ENCODE data around the gene PLA2G2F. TPM values are rescaled to one million over a fixed set of nuclear protein-coding genes. Genes with fewer than 3 reads are reported as not detected.

PLA2G2F gene
- total and polyA plus RNA-seq, 9 of the 15 experiments (the other 6 are each of a cell fraction or from before 2014, with no cell fraction given), result not detected

- peak; percentile 59; the same call in 1 of the 2 replicates for TF ChIP-seq ZNF609 (CRISPR knock-in tag; IDR thresholded peaks at IDR 0.05; ENCODE audit: borderline replicate concordance)
- TF ChIP-seq ZNF24 (IDR thresholded peaks at IDR 0.05), result no peak
- TF ChIP-seq NCOR1 (IDR thresholded peaks at IDR 0.05), result peak; percentile 10; the same call in 1 of the 2 replicates
- TF ChIP-seq RHOXF2B (CRISPR knock-in tag; conservative IDR thresholded peaks at IDR 0.05), result no peak
- peak; percentile 67; the same call in 1 of the 2 replicates for TF ChIP-seq SUPT5H (IDR thresholded peaks at IDR 0.05)
- TF ChIP-seq CREB5 (CRISPR knock-in tag; IDR thresholded peaks at IDR 0.05), result no peak
- TF ChIP-seq ZNF217 (CRISPR knock-in tag; IDR thresholded peaks at IDR 0.05), result no peak
- no peak for TF ChIP-seq STAT5A (IDR thresholded peaks at IDR 0.05; ENCODE audit: borderline replicate concordance, low read length)
- TF ChIP-seq BCLAF1 (IDR thresholded peaks at IDR 0.05; ENCODE audit: borderline replicate concordance in 1 of 2, control insufficient read depth in 1 of 2, low read depth in 2 of 2, low read length in 1 of 2), result no peak
- TF ChIP-seq ZNF512 (tag; IDR thresholded peaks at IDR 0.05), result no peak
- no peak for TF ChIP-seq NFE2 (IDR thresholded peaks at IDR 0.05; ENCODE audit: low read depth)
- no peak for TF ChIP-seq HBP1 (CRISPR knock-in tag; IDR thresholded peaks at IDR 0.05)
- no peak for TF ChIP-seq DDX20 (tag; IDR thresholded peaks at IDR 0.05; ENCODE audit: low read depth)
- no peak for TF ChIP-seq TAF15 (IDR thresholded peaks at IDR 0.05; ENCODE audit: low read depth, low read length)
Measured at GRCh38 chr1:20185834-20186782, 47.0 kb downstream of the PLA2G2F start, which contains the start of the genes PLA2G2C and UBXN10 (continued).

Data from K562 (cell line).